Lung (tissue), 12 donors: Measurements from ENCODE around the gene NT5M. TPM values are rescaled to one million over a fixed set of nuclear protein-coding genes. Genes with fewer than 3 reads are reported as not detected.

Experiments
- ATAC-seq: fragments of 200-7000 bp; cut with Tn5 transposase; one replicate; pipeline ENCODE4 v1.9.1; 2020; ENCODE audit warnings: moderate number of reproducible peaks; ENCODE audit not compliant: insufficient read depth, low FRiP score
- DNase-seq, 3 donors: peaks; one replicate each; pipeline ENCODE4 v3.0.0-alpha.2; 2013 to 2017
- H3K27ac ChIP-seq, 2 donors: one replicate each; pipeline ENCODE4 v1.5.1; 2013; ENCODE audit warnings: mild to moderate bottlenecking in 2 of 2, moderate library complexity in 2 of 2, control low read depth in 1 of 2, inconsistent platforms in 1 of 2, low read depth in 1 of 2, low read length in 1 of 2
- H3K27me3 ChIP-seq, 3 donors: one replicate each; pipeline ENCODE4 v1.5.1; 2013; ENCODE audit warnings: low read length in 2 of 3; ENCODE audit not compliant: control insufficient read depth in 3 of 3, insufficient read depth in 3 of 3
- H3K36me3 ChIP-seq, 4 donors: one replicate each; pipeline ENCODE4 v1.5.1; 2013; ENCODE audit warnings: low read length in 4 of 4, mild to moderate bottlenecking in 1 of 4, moderate library complexity in 1 of 4; ENCODE audit not compliant: control insufficient read depth in 4 of 4, insufficient read depth in 4 of 4
- H3K4me1 ChIP-seq, 5 donors: one replicate each; pipeline ENCODE4 v1.5.1; 2013; ENCODE audit warnings: low read length in 5 of 5, mild to moderate bottlenecking in 2 of 5, moderate library complexity in 1 of 5; ENCODE audit not compliant: control insufficient read depth in 5 of 5, insufficient read depth in 5 of 5
- H3K4me3 ChIP-seq: one replicate; pipeline ENCODE4 v1.5.1; 2013; ENCODE audit warnings: mild to moderate bottlenecking, control low read depth, moderate library complexity
- H3K9ac ChIP-seq, 2 donors: one replicate each; pipeline ENCODE4 v1.5.1; 2013; ENCODE audit warnings: low read length in 2 of 2, control low read depth in 1 of 2; ENCODE audit not compliant: insufficient read depth in 1 of 2
- H3K9me3 ChIP-seq, 4 donors: one replicate each; pipeline ENCODE4 v1.5.1; 2013; ENCODE audit warnings: low read length in 3 of 4, mild to moderate bottlenecking in 1 of 4, moderate library complexity in 1 of 4; ENCODE audit not compliant: control insufficient read depth in 4 of 4, insufficient read depth in 3 of 4
- CTCF ChIP-seq: IDR thresholded peaks from 2 replicates; pipeline ENCODE4 v1.5.1; 2012; ENCODE audit warnings: mild to moderate bottlenecking; ENCODE audit errors: control extremely low read depth, extremely low read depth
- WGBS, 2 donors: extraction: QIAGEN DNeasy Blood & Tissue Kit; methylation state at CpG; one replicate each; pipeline ENCODE4 v1.1.7; 2013; 5-methylcytosine and 5-hydroxymethylcytosine counted together
- polyA plus RNA-seq, 2 donors: library from polyadenylated mRNA; stranded (reverse); fragments of 200-250 nt; gene quantifications; one replicate each; pipeline ENCODE4 v1.2.1, GENCODE V29; 2013
- total RNA-seq, 2 donors: library from RNA; depleted of rRNA in 1 of 2; stranded (reverse); fragments of >200 nt in 1 of 2; gene quantifications; one replicate each; pipeline ENCODE4 v1.2.1, GENCODE V29; 2014 to 2021
- donor health status: control.
- donor health status: control.
- donor health status: Bipolar disorder and iron deficiency.
- donor health status: healthy.
- donor health status: DM: yes; HTN: yes; CAD: no.

NT5M gene
- total and polyA plus RNA-seq, 4 donors: 1.7 to 2.8 (median 2.1) TPM

GRCh38 chr17:17289701-17290100, 13.5 kb upstream of the NT5M start:
- Histone ChIP-seq H3K27ac (no peak overlapping the region), H3K4me1 (no peaks in the 10 kb centered on the region), H3K4me3 (no peak overlapping the region), H3K9me3 (no peaks in the 10 kb centered on the region), H3K27me3 (no peaks in the 10 kb centered on the region), H3K9ac (no peak overlapping the region), H3K36me3 (no peaks in the 10 kb centered on the region)
- no peak for TF ChIP-seq CTCF
- DNase-seq: no peak
- ATAC-seq: no peak
- 85 to 89% methylated on average over 7 of the region's 7 CpGs for WGBS, 2 donors

DNA sequence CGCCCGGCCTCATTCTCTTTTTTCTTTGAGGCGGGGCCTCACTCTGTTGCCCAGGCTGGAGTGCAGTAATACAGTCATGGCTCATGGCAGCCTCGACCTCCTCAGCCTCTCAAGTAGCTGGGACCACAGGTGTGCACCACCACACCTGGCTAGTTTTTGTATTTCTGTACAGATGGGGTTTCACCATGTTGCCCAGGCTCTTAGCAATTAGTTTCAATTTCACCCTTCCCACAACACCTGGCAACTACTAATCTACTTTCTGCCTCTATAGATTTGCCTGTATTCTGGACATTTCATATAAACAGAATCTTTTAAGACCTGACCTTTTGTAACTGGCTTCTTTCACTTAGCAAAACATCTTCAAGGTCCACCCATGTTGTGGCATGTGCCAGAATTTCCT, 8.0 kb upstream of the NT5M start:
- WGBS, 2 donors: 91 to 92% methylated on average over 4 of the region's 4 CpGs
- no peak for TF ChIP-seq CTCF
- Histone ChIP-seq H3K27me3 (peaks cover 0 to 3% (median 0%) of the 10 kb centered on the region in 3 donors), H3K9ac (no peak overlapping the region), H3K4me3 (no peak overlapping the region), H3K4me1 (no peaks in the 10 kb centered on the region), H3K36me3 (no peaks in the 10 kb centered on the region), H3K27ac (no peak overlapping the region), H3K9me3 (no peaks in the 10 kb centered on the region)
- DNase-seq: no peak
- ATAC-seq: no peak

DNA sequence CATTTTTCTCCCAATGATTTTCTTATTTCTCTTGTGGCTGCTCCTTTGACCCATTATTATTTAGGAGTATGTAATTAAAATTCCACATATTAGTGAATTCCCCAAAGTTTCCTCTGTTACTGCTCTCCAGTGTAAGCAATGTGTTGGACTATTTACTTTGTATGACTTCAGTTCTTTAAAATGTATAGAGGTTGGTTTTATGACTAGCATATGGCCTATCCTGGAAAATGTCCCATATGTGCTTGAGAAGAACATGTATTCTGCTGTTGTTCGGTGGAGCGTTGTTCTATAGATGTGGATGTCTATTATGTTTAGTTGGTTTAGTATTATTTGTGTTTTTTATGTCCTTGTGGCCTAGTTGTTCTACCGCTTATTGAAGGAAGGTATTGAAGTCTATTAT, 6.0 kb upstream of the NT5M start:
- no peak overlapping the region for H3K9ac ChIP-seq
- 93 to 98% methylated on average over 3 of the region's 3 CpGs for WGBS, 2 donors
- no peak overlapping the region for H3K27ac ChIP-seq
- DNase-seq (no peak), ATAC-seq (no peak)
- peaks cover 0 to 7% (median 0%) of the 10 kb centered on the region in 5 donors for H3K4me1 ChIP-seq
- TF ChIP-seq CTCF: no peak
- no peak overlapping the region for H3K4me3 ChIP-seq
- H3K36me3 ChIP-seq: no peaks in the 10 kb centered on the region
- H3K27me3 ChIP-seq: peaks cover 0 to 3% (median 0%) of the 10 kb centered on the region in 3 donors
- H3K9me3 ChIP-seq: no peaks in the 10 kb centered on the region

DNA sequence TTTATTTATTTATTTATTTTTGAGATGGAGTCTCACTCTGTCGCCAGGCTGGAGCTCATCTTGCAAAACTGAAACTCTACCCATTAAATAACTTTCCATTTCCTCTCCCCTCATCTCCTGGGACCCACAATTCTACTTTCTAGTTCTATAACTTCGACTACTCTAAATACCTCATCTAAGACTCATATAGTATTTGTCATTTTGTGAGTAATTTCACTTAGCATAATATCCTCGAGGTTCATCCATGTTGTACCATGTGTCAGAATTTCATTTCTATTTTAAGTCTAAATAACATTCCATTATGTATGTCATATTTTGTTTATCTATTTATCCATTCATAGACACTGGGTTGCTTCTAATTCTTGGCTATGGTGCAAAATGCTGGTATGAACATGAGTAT, 5.1 kb upstream of the NT5M start:
- Histone ChIP-seq H3K27me3 (peaks cover 0 to 3% (median 0%) of the 10 kb centered on the region in 3 donors), H3K27ac (no peak overlapping the region), H3K9ac (no peak overlapping the region), H3K9me3 (no peaks in the 10 kb centered on the region), H3K4me3 (no peak overlapping the region), H3K36me3 (no peaks in the 10 kb centered on the region), H3K4me1 (peaks cover 0 to 7% (median 0%) of the 10 kb centered on the region in 5 donors)
- WGBS, 2 donors: 67 to 78% methylated on average over 3 of the region's 3 CpGs
- no peak for DNase-seq
- ATAC-seq: no peak
- TF ChIP-seq CTCF: no peak
